A549 treated with dexamethasone at 1 μM for 4 hours (cell line): ENCODE measurements around the gene RGS16. TPM values are rescaled to one million over a fixed set of nuclear protein-coding genes. Genes with fewer than 3 reads are reported as not detected.

Experiments used
- total RNA-seq: library from RNA; stranded (reverse); fragments of 200-300 nt; extraction: Qiagen RNA extraction; gene quantifications from 5 replicates; pipeline ENCODE4 v1.2.3, GENCODE V29; 2022

The RGS16 gene
- 0.16 to 0.21 TPM (median 0.18 TPM) in 5 replicates for total RNA-seq

GRCh38 chr1:182604175-182605164 lies at the start of gene RGS16:
RGS16 (minus strand) TSS chr1:182604389; CDS start chr1:182604259, 130 bp downstream.

GRCh38 chr1:182588500-182589396 lies 15.4 kb downstream of the RGS16 start, which contains the start of gene RNASEL:
RNASEL (minus strand) TSS chr1:182589256; CDS start chr1:182586806, 2,450 bp downstream.

Other genes with a start within 250 kb of the RGS16 start
- 20.5 to 30.3 TPM (median 25.6 TPM) in 5 replicates for gene GLUL, start 212.6 kb downstream of the RGS16 start, total RNA-seq
- gene TEDDM1, start 203.7 kb downstream of the RGS16 start, total RNA-seq, result not detected in 5 replicates
- gene RGSL1, start 154.2 kb downstream of the RGS16 start, total RNA-seq, result not detected in 5 replicates
- 1.5 to 2.2 TPM (median 2.1 TPM) in 5 replicates for gene RNASEL, start 15.1 kb downstream of the RGS16 start, total RNA-seq
- not detected in 5 replicates for gene RGS8, start 80.2 kb upstream of the RGS16 start, total RNA-seq
- gene NPL, start 185.4 kb upstream of the RGS16 start, total RNA-seq, result 0.63 to 1.2 TPM (median 0.78 TPM) in 5 replicates
- gene DHX9, start 235.0 kb upstream of the RGS16 start, total RNA-seq, result 164 to 174 TPM (median 169 TPM) in 5 replicates